DMS 273 (cell line): ENCODE results near the gene SDHAF3.
"Not testable (repeated sequence)": the region's sequence is repeated elsewhere in the genome, so short reads cannot be mapped to it uniquely, and the experiment has no call there.

Experiments
- DNase-seq: peaks from one replicate; lab custom pipeline; 2025; ENCODE audit not compliant: unreplicated experiment; lab: John Stamatoyannopoulos, UW

The SDHAF3 gene

DNA sequence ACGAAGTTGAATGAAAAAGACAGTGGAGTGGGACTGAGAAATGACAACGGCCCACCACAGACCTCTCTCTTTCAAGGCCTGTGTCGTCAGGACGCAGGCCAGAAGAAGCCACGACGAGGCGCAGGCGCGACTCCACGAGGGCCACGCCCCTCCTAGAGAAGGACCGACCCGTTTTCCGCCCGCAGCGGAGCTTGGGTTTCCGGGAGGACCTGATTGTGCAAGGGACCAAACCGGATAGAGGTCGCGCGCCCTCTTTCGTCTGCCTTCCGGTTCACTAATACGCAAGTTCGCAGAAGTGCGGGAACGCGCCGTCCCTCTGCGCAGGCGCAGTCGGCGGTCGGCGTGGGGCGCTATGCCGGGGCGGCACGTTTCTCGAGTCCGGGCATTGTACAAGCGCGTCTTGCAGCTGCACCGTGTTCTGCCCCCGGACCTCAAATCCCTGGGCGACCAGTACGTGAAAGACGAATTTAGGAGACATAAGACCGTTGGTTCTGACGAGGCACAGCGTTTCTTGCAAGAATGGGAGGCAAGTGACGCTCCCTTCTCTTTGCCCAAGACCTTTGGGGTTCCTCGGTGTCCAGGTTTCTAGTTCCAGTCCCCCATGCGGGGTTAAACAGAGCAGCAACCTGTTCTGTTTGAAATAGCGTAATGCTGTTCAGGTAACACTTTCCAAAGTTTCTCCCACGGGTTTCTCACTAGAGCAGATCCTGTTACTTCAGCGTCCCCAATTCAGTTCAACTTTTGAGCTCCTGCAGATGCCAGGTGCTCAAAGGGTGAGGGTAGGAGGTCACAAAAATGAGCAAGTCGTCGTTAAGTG lies at the start of gene SDHAF3:
Gene SDHAF3 (plus strand): TSS at position 327 of the 817 bp plus-strand sequence. CDS start 26 bp downstream, at position 353.
- peak; percentile 100 for DNase-seq

DNA sequence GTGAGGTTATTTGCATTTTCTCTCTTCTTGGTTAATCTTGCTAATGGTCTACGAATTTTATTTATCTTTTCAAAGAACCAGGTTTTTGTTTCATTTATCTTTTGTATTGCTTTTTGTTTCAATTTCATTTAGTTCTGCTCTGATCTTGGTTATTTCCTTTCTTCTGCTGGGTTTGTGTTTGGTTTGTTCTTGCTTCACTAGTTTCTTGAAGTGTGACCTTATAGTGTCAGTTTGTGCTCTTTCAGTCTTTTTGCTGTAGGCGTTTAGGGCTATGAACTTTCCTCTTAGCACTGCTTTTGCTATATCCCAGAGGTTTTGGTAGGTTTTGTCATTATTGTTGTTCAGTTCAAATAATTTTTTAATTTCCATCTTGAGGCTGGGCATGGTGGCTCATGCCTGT lies 45.5 kb upstream of the SDHAF3 start:
- not testable (repeated sequence) for DNase-seq

DNA sequence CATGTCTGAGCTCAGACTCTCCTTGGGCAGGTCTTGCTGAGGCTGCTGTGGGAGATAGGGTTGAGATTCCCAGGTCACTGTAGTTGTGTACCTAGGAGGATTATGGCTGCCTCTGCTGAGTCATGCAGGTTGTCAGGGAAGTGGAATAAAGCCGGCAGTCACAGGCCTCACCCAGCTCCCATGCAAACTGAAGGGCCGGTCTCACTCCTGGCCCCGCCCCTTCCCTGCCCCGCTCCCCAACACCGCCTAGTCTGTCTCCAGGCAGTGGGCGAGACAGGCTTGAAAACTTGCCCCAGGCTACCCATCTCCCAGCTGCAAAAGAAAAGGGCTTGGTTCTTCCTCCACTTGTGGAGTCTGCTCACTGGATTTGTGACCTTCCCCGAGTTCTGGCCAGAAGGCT lies 41.6 kb upstream of the SDHAF3 start:
- no peak for DNase-seq

DNA sequence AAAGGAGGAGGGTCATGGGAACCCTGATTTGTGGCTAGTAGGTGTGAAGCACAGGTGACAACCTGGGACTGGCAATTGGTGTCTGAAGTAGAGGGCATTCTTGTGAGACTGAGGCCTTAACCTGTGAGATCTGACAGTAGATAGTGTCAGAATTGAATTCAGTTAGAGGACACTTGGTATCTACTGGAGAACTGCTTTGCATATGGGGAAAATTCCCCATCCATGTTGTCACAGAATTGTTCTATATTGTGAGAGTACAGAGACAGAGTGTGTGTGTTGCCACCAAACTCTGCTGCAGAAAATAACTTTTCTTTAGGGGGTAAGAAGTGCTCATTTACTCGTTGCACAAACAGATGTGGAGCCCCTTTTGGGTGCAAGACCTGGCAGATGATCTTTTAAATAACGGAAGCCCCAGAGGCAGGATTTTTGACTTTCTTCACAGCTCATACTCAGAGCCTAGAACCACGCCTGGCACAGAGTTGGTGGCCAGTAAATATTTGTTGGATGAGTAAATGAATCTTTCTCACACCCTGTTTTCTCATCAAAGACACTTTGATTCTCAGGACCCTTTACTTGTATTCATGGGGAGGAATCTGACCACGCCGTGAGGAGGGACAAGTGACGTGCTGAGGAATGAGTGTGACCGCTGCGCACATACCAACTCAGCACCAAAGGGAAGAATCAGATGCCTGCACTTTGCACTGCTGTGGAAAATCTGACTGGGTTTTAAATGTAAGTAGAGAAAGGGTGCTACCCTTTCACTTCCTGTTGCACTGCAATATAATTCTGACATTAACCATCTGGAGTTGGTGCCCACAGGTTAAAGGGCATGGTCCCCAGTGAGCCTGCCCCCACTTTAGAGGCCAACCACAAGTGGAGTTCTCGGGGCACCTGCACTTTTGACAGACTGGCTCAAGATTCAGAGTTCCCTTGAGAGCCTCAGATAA lies 39.2 kb upstream of the SDHAF3 start:
- no peak for DNase-seq

DNA sequence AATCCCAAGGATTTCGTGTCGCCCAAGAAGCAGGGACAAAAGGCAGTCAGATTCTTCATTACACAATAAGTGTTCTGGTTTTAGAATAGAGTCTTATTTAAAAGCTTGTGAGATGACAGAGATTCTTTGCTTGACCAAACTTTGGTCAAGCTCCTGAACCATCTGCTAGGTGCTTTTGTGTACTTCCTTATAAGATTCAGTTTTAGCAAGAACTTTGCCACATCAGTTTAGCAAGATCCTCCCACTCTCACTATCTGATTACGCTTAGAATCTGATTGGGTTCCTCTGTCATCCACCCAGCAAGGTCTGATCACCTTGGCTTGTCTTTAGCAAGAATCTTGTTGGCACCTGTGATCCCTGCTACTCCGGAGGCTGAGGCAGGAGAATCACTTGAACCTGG lies 38.2 kb upstream of the SDHAF3 start:
- no peak for DNase-seq

DNA sequence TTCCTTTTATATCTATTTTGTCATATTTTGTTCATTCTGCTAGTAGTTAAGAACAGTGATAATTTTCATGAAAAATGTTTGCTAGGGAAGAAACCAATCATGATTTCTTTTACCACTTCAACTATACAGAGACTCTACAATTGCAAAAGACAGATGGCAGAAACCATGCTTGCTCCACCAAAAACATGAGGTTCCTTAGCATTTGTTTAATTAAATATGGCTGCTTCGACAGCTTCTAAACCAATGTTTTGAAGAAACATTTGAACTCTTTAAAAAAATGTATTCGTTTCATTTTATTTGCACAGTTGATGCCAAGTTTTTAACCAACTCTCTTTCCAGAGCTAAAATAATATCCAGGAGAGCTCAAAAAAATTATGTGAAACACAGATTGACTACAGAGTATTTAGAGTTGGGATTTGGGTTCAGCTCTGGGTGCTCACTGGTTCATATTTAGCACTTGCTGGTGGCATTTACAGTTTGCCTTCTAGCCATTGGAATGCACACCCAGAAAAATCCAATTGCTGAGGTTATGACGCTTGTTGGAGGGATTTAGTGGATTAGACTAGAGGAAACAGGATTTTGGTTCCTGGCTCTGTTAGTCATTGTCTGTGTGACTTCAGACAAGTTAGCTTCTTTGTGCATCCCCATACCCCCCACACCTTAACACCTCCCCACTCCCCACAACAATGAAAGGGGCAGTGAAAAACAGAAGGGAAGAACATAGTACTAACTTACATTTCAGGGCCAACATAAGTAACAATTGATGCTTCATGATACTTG lies 35.8 kb upstream of the SDHAF3 start:
- DNase-seq, result peak; percentile 64

DNA sequence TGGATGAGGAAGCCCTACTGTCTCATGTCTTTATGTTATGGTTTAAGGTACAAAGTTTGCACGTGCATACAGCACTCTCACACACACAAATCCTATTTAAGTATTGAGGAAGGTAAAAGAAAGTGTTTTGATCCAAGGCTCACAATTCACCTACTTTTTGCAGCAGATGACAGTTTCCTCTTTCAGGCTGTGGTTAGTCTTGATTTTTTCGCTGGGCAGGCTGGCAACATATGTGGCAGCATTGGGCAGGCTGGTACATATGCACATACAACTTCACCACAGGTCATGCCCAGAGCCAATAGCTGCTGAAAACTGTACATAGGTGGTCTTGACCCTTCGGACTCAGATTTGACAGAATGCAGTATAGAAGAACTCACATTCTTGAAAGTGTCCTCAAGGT lies 29.1 kb upstream of the SDHAF3 start:
- no peak for DNase-seq

DNA sequence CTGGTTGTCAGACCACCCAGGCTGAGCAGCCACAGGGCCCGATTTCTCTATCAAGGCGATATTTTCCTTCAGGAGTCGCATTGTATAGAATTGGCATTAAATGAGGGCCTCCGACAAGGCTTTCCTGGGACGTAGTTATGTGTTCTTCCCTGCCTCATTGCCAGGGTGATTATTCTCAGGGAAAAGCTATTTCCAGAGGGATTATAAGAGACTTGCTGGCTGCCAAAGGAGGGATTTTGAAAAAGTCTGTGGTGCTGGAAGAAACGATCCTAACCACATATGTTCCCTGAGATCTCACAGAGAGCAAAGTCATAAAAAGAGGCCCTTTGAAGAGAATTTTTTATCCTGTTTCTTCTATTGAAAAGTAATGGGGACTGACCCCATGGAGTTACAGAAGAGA lies 27.7 kb upstream of the SDHAF3 start:
- no peak for DNase-seq

DNA sequence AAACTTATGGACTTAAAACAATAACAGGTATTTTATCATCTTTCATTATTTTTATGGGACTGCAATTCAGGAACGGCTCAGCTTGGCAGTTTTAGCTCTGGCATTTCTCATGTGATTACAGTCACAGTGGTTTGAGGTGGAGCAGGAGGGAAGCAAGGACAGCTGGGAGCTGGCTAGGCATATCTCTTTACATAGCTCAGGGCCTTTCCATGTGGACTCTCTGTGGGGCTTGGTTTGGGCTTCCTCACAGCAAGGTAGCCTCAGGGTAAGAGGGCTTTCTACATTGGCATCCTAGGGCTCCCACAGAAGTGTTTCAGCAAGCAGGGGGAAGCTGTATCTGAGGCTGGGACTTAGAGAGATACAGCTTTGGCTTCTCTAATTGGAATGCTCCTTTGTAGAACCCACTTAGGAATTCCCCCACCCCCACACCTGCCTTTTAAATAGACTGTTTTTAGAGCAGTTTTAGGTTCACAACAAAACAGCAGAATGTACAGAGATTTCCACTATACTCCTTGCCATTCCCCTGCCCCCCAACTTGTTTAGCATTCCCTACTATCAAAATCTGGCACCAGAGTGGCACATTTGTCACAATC lies 26.6 kb upstream of the SDHAF3 start:
- no peak for DNase-seq

DNA sequence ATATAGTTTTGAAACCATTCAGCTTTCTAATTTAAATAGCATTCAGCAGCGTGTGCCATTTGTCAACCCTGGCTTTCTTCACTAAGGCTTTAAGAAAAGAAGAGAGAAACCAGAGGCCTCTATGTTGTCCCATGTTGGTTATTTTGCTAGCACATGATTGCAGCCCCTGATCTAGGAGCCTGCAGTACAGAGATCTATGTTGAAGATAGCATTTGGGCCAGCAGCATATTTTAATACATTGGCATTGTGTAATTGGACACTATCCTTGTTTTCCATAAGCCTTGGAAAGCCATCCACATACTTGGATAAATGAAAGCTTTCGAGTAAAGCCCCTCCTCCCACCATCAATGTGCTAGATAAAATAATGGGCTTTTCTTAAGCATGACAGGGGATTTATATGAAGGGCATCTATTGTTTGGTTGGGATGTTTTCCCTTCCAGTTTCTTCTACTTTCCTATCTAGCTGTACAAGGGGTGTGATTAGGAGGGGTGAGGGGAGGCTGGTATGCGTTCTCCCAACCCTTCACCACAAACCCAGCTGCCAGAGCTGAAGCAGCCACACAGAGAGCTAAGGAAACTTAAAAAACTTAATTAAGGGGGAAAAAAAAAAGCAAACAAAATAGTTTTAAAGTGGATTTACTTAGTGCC lies 23.1 kb upstream of the SDHAF3 start:
- DNase-seq, result peak; percentile 50

DNA sequence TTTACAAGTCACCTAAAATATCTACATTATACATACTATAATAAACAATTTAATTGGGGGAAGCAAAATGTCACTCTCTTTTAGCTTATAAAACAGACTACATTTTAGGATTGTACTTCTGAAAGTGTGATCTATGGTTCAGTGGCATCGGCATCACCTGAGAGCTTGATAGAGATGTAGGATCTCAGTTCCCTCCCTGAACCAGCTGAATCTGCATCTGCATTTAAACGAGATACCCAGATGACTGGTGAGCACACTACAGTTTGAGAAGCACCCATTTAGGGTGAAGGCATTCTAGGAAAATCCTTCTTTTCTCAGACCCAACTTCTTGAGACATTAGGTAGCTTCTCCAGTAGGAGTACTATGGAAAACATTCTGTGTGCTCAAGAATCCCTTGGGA lies 21.5 kb upstream of the SDHAF3 start:
- no peak for DNase-seq

DNA sequence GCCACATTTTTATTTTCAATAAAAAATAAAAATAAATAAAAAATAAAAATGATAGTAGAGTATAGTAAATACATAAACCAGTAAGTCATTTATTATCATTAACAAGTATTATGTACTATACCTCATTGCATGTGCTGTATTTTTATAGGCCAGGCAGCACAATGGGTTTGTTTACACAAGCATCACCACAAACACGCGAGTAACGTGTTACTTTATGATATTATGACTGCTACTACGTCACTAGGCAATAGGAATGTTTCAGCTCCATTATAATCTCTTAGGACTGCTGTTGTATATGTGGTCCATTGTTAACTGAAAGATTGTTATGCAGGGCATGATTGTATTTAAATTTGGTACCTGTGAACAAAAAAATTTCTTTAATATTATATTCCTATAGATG lies 20.8 kb upstream of the SDHAF3 start:
- no peak for DNase-seq

DNA sequence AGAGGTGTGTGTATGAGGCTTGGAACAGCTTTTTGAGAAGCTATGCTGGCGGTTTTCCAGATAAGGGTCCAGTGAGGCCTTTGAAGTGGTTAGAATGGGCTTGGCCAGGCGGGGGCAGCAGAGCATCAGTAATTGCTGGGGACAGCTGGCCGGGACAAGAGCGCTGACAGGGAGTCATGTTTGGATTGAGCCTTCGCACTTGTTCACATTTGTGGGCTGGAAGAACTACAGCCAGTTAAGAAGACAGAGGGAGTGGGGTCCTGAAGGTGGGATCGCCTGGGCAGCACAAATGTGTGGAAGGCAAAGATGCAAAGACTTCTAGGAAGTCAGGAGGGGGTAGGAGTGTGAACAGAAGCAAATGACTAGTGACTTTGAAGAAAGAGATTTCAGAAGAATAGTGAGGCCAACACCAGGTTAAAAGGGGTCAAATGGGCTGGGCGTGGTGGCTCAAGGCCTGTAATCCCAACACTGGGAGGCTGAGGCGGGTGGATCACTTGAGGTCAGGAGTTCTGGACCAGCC lies 12.7 kb upstream of the SDHAF3 start:
- peak; percentile 95 for DNase-seq

DNA sequence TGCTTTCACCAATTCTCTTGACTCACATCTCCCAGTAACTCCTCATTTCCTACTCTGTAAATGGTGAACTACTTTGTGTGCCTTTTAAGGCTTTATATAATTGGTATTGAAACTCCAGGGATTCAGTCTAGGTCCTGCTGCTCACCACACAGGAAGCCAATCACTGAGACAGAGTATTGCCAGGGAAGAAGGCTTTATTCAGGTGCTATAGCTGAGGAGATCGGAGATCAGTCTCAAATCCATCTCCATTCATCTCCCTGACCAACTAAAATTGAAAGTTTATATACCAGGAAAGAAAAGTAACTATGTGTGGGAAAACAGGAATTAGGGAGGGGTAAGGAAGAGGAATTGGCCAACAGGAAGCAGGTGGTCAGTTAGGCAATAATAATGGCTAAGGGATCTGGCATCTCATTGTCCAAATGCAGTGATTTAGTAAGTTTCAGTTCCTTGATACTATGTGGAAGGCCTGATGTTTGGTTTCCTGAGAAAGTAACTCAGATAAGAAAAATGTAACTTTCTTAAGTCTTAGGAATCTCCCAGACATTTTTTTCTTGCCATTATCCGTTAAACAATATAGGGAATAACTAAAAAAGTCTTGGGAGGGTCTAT lies 10.2 kb upstream of the SDHAF3 start:
- no peak for DNase-seq

DNA sequence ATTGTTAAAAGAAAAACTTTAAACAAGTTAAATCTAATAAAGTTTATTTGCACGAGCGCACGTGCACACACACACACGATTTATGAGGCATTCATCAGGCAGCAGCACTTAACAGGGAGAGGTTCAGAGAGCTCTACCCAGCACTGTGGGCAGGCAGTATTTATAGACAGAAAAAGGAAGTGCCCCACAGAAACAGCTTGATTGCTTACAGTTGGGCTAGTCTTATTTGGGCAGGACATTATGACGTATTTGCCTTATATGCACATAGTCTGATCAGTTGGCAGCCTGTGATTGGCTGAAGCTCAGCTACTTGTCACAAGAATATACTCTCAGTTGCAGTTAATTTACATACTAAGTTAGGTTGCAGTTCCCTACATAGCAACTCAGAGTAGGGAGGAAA lies 1.2 kb upstream of the SDHAF3 start:
- DNase-seq, result no peak

DNA sequence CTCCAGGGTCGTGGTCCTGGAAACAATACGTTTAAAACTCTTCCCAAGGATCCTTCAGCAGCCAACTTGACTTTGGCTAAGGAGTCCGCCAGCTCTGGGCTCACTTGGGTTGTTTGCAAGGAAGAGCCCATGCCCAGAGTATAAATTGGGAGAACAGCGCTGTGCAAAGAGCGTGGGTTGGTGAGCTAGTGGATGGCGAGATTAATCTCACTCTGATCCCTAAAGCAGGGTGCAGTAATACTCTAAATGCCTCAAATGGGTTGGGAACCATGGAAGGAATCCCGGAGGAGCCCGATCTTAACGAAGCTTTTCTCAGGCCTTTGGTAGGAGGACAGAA lies 495 bp upstream of the SDHAF3 start:
- no peak for DNase-seq

DNA sequence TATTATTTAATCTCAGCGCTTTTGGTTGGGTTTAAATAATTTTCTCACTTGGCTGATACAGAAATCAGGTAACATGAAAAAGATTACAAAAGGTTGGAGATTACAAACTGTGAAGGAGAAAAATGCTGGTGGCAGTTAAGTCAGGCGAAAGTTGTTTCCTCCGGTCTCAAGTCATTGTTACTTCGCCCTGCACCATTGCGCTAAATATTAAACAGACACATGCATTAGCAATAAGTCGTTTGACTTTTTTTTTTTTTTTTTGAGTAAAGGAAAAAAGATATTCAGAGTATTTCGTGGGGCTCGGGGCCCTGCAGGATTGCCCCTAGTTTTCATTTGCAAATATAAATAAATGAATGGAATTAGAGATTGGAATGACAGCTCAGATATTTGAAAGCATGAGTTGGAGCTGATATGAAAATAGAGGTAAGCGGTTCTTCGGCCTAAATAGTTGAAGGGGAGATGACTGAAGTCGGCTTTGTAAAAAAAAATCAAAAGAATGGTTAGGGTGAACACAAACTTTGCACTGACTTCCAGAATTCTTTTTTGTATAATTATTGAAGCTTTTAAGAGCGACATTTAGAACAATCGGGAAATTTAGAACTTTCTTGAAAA lies 914 bp downstream of the SDHAF3 start:
- DNase-seq, result peak; percentile 50

DNA sequence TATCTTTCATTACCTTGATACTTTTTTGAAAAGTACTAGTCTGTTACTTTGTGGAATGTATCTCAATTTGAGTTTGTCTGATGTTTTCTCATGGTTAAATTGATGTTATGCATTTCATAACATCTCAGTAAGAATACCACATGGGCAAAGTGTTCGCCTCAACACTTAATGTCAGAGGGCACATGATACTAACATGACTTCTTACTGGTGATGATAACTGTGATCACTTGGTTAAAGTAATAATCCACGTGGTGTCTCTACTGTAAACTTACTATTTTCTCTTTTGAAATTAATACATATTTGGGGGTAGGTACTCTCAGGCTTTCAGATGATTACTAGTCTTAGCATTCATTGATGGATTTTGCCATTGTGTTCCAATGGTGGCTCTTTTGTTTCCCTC lies 2.2 kb downstream of the SDHAF3 start:
- no peak for DNase-seq

DNA sequence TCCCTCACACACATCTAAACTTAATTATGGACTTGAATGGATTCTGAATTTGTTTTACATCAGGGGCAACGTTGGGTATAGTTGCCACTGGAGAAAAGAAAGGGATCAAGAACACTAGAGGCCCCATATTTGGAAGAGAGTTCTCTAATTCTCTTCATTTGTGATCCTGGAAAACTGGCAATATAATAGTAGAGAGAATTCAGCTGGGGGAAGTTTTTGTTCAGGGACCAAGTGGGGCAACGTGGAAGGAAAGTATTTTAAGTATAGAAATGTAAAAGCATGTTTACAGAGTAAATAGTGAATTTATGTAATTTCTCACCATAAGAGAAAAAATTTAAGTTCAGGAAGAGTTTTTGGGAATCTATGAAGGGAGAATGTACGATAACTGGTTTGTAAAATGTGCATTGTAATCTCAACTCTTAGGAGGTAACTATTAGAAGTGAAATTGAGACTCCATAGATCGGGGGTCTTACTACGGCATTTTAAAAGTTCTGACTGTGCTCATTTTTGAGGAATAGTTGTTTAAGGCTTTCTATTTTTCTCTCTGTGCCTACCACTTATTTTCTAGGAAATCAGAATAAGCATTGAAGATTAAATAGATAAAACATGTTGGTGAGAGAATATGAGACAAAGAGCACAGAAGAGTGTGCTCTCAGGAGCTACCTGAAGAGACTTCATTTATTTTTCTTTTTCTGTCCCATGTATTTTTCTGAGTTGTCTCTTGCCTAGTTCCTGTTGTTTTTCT lies 3.4 kb downstream of the SDHAF3 start:
- DNase-seq, result no peak
